Measurements from ENCODE around the gene MS4A6E. TPM values are rescaled to one million over a fixed set of nuclear protein-coding genes. Genes with fewer than 3 reads are reported as not detected.

Gene MS4A6E
- total and polyA plus RNA-seq, 7 donors, result 0.23 to 1.2 TPM; not detected in 5

- Histone ChIP-seq H3K36me3 (no peaks in the 10 kb centered on the region), H3K9me3 (no peaks in the 10 kb centered on the region), H3K4me3 (no peak overlapping the region), H3K27me3 (no peaks in the 10 kb centered on the region), H3K27ac (no peak overlapping the region), H3K4me1 (no peaks in the 10 kb centered on the region)
- intact Hi-C loops (cut with DNase I), result loop anchor here (2.0 kb wide), 1 partner anchor 27 kb away; no protein-coding TSS in a partner anchor
- TF ChIP-seq POLR2A (IDR thresholded peaks at IDR 0.05), result no peak
- no peak for TF ChIP-seq CTCF (IDR thresholded peaks at IDR 0.05)
- no peak for TF ChIP-seq EP300 (IDR thresholded peaks at IDR 0.05)
- TF ChIP-seq POLR2AphosphoS5 (IDR thresholded peaks at IDR 0.05), result no peak
- no peak for DNase-seq
- WGBS, 2 donors, result 76 to 87% methylated on average over 3 of the region's 3 CpGs
Measured at GRCh38 chr11:60305906-60306619, 21.0 kb upstream of the MS4A6E start.

DNA sequence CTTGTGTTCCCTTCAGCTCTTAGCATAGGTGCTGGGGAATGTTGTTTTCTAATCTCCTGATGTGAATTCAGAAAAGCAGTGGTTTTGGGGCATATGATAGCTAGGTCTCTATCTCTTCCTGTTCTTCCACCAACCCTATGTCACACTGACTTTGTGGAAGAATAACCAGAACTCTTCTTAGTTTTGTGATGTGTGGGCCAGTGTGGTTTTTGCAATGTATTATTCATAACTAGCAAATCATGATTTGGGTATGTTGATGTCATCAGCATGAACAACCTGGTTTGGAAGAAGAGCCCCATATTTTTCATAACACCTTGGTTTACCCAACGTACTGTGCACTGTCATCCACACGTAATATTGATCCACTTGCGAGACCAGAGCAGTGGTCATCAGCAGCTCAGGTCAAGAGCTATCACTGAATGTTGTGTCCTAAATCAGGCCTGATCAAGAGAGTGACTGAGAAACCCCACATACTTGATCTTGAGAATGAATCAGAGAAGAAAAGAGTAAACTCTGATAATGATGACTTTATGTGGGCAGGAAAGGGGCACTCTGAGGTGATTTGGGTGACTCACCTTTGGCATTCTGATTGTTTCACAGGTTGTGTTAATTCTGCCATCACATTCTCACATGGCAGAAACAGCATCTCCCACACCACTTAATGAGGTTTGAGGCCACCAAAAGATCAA lies 19.4 kb upstream of the MS4A6E start:
- Histone ChIP-seq H3K4me1 (no peaks in the 10 kb centered on the region), H3K27ac (no peak overlapping the region), H3K4me3 (no peak overlapping the region), H3K27me3 (no peaks in the 10 kb centered on the region), H3K36me3 (no peaks in the 10 kb centered on the region), H3K9me3 (no peaks in the 10 kb centered on the region)
- DNase-seq, result no peak
- intact Hi-C loops (cut with DNase I), result loop anchor here (2.0 kb wide), 1 partner anchor 29 kb away; no protein-coding TSS in a partner anchor
- 90 to 94% methylated on average over 3 of the region's 3 CpGs for WGBS, 2 donors
- TF ChIP-seq POLR2A (IDR thresholded peaks at IDR 0.05), result no peak
- TF ChIP-seq CTCF (IDR thresholded peaks at IDR 0.05), result no peak
- no peak for TF ChIP-seq EP300 (IDR thresholded peaks at IDR 0.05)

DNA sequence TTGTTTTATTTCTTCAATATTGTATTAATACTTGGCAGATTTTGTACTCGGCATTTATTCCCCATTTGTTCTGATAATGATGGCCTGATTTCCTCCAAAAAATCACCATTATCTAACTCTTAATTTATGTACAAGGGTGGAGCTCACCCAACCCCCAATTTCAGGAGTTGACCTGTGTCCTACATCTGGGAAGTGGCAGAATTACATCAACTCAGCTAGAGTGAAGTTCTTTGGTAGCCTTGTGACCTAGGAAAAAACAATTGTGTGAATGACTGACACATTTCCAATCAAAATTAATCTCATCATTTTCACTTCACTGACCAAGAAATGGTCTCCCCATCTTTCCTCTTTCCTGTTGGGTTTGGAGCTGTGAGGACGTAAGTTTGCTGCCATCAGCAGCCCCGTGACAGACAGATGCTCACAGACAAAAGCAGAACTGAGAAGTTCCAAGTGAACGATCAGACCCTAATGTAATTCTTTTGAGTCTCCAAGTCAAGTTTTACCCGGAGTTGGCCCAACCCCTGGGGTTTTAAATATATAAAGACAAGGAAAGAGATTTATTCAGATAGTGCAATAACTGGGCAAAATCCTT lies 16.6 kb upstream of the MS4A6E start:
- Histone ChIP-seq H3K36me3 (no peaks in the 10 kb centered on the region), H3K9me3 (no peaks in the 10 kb centered on the region), H3K4me1 (no peaks in the 10 kb centered on the region), H3K27ac (peak overlapping the region in 2 of 4 donors; percentile 7 to 34), H3K27me3 (no peaks in the 10 kb centered on the region), H3K4me3 (no peak overlapping the region)
- 52 to 58% methylated on average over 5 of the region's 5 CpGs for WGBS, 2 donors
- intact Hi-C loops (cut with DNase I), result no loop called here
- DNase-seq, result no peak
- TF ChIP-seq EP300 (IDR thresholded peaks at IDR 0.05) (peak in 3 of 4 donors; percentile 45 to 65 (median 65)), CTCF (IDR thresholded peaks at IDR 0.05) (no peak), POLR2AphosphoS5 (IDR thresholded peaks at IDR 0.05) (peak in 1 of 4 donors; percentile 25), POLR2A (IDR thresholded peaks at IDR 0.05) (no peak)

DNA sequence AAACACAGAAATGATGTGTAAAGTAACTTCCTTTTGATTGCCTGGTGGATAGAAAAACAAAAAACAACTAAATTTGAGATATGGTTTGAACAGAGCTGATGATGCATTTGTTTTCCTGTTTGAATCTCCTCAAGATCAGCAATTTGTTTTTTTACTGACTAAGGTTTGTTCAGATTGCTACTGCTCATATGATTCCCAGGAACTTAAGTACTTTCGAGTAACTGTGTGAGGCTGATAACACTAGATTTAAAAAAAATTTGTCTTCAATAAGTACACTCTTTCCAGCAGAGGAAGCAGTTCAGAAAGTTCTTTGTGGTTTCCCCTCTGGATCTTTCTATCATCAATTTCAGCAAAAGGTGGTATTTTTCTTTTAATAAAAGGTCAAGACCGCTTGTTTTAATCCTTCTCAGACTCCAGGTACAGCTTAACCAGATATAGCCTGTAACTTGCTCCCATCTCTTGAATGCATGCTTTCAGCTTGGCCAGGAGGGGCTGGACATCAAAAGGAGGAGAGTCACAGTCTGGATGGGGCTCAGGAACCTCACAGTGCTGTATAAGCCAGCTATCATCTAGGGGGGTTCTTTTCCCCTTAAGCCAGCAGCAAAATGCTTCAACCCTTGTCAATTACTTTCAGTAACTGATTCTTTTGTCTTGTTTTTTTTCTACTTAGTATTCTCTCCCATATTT lies 12.3 kb upstream of the MS4A6E start:
- Histone ChIP-seq H3K27me3 (no peaks in the 10 kb centered on the region), H3K4me3 (no peak overlapping the region), H3K9me3 (peaks cover 0 to 6% (median 2%) of the 10 kb centered on the region in 4 donors), H3K27ac (peak overlapping the region in 1 of 4 donors; percentile 46), H3K4me1 (no peaks in the 10 kb centered on the region), H3K36me3 (no peaks in the 10 kb centered on the region)
- intact Hi-C loops (cut with DNase I), result no loop called here
- TF ChIP-seq POLR2AphosphoS5 (IDR thresholded peaks at IDR 0.05) (peak in 1 of 4 donors; percentile 45), CTCF (IDR thresholded peaks at IDR 0.05) (no peak), POLR2A (IDR thresholded peaks at IDR 0.05) (no peak), EP300 (IDR thresholded peaks at IDR 0.05) (peak in 2 of 4 donors; percentile 15)
- 19 to 63% methylated on average over 2 of the region's 2 CpGs for WGBS, 2 donors
- no peak for DNase-seq
